ENCODE data around the gene IKZF5. TPM values are rescaled to one million over a fixed set of nuclear protein-coding genes. Genes with fewer than 3 reads are reported as not detected.

IKZF5 gene
- total RNA-seq, 1 experiment from 2014 or later: 7.9 TPM

DNA sequence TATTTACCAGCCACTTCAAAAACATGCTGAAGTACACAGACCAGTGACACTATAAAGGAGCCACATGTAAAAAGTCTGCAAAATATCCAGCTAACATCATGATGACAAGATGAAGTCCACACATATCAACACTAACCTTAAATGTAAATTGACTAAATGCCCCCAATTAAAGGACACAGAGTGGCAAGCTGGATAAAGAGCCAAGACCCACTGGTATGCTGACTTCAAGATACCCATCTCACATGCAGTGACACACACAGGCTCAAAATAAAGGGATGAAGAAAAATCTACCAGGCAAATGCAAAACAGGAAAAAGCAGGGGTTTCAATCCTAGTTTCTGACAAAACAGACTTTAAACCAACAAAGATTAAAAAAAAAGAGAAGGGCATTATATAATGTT is 41.7 kb downstream of the IKZF5 start:
- Mint-ChIP-seq H3K4me3 (no peak overlapping the region), H3K9me3 (peaks cover 67% of the 10 kb centered on the region), H3K4me1 (no peaks in the 10 kb centered on the region), H3K36me3 (peaks cover 30% of the 10 kb centered on the region), H3K27ac (no peak overlapping the region), H3K27me3 (ENCODE audit: low read depth) (peaks cover 74% of the 10 kb centered on the region)
- DNase-seq (ENCODE audit: low spot score) (no peak), ATAC-seq (no peak)
- CTCF ChIA-PET: no interaction called here
- TF ChIP-seq OVOL2 (CRISPR knock-in tag; IDR thresholded peaks at IDR 0.05; ENCODE audit: borderline replicate concordance) (no peak), NFATC4 (CRISPR knock-in tag; IDR thresholded peaks at IDR 0.05) (no peak), HMGA2 (CRISPR knock-in tag; IDR thresholded peaks at IDR 0.05) (no peak), RELA (CRISPR knock-in tag; IDR thresholded peaks at IDR 0.05; ENCODE audit: borderline replicate concordance) (no peak), CREB1 (CRISPR knock-in tag; IDR thresholded peaks at IDR 0.05) (no peak), ZNF317 (CRISPR knock-in tag; IDR thresholded peaks at IDR 0.05; ENCODE audit: borderline replicate concordance, low read depth) (no peak)
- TF ChIP-seq, protein P1, sequence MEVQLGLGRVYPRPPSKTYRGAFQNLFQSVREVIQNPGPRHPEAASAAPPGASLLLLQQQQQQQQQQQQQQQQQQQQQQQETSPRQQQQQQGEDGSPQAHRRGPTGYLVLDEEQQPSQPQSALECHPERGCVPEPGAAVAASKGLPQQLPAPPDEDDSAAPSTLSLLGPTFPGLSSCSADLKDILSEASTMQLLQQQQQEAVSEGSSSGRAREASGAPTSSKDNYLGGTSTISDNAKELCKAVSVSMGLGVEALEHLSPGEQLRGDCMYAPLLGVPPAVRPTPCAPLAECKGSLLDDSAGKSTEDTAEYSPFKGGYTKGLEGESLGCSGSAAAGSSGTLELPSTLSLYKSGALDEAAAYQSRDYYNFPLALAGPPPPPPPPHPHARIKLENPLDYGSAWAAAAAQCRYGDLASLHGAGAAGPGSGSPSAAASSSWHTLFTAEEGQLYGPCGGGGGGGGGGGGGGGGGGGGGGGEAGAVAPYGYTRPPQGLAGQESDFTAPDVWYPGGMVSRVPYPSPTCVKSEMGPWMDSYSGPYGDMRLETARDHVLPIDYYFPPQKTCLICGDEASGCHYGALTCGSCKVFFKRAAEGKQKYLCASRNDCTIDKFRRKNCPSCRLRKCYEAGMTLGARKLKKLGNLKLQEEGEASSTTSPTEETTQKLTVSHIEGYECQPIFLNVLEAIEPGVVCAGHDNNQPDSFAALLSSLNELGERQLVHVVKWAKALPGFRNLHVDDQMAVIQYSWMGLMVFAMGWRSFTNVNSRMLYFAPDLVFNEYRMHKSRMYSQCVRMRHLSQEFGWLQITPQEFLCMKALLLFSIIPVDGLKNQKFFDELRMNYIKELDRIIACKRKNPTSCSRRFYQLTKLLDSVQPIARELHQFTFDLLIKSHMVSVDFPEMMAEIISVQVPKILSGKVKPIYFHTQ (CRISPR knock-in tag; IDR thresholded peaks at IDR 0.05): no peak
- TF ChIP-seq, protein P2, sequence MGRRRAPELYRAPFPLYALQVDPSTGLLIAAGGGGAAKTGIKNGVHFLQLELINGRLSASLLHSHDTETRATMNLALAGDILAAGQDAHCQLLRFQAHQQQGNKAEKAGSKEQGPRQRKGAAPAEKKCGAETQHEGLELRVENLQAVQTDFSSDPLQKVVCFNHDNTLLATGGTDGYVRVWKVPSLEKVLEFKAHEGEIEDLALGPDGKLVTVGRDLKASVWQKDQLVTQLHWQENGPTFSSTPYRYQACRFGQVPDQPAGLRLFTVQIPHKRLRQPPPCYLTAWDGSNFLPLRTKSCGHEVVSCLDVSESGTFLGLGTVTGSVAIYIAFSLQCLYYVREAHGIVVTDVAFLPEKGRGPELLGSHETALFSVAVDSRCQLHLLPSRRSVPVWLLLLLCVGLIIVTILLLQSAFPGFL (CRISPR knock-in tag; IDR thresholded peaks at IDR 0.05; ENCODE audit: borderline replicate concordance): no peak
- TF ChIP-seq, protein P3, sequence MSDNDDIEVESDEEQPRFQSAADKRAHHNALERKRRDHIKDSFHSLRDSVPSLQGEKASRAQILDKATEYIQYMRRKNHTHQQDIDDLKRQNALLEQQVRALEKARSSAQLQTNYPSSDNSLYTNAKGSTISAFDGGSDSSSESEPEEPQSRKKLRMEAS (CRISPR knock-in tag; IDR thresholded peaks at IDR 0.05): no peak
- TF ChIP-seq, protein P4, sequence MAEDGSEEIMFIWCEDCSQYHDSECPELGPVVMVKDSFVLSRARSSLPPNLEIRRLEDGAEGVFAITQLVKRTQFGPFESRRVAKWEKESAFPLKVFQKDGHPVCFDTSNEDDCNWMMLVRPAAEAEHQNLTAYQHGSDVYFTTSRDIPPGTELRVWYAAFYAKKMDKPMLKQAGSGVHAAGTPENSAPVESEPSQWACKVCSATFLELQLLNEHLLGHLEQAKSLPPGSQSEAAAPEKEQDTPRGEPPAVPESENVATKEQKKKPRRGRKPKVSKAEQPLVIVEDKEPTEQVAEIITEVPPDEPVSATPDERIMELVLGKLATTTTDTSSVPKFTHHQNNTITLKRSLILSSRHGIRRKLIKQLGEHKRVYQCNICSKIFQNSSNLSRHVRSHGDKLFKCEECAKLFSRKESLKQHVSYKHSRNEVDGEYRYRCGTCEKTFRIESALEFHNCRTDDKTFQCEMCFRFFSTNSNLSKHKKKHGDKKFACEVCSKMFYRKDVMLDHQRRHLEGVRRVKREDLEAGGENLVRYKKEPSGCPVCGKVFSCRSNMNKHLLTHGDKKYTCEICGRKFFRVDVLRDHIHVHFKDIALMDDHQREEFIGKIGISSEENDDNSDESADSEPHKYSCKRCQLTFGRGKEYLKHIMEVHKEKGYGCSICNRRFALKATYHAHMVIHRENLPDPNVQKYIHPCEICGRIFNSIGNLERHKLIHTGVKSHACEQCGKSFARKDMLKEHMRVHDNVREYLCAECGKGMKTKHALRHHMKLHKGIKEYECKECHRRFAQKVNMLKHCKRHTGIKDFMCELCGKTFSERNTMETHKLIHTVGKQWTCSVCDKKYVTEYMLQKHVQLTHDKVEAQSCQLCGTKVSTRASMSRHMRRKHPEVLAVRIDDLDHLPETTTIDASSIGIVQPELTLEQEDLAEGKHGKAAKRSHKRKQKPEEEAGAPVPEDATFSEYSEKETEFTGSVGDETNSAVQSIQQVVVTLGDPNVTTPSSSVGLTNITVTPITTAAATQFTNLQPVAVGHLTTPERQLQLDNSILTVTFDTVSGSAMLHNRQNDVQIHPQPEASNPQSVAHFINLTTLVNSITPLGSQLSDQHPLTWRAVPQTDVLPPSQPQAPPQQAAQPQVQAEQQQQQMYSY (CRISPR knock-in tag; IDR thresholded peaks at IDR 0.05): no peak
- TF ChIP-seq, protein P5, sequence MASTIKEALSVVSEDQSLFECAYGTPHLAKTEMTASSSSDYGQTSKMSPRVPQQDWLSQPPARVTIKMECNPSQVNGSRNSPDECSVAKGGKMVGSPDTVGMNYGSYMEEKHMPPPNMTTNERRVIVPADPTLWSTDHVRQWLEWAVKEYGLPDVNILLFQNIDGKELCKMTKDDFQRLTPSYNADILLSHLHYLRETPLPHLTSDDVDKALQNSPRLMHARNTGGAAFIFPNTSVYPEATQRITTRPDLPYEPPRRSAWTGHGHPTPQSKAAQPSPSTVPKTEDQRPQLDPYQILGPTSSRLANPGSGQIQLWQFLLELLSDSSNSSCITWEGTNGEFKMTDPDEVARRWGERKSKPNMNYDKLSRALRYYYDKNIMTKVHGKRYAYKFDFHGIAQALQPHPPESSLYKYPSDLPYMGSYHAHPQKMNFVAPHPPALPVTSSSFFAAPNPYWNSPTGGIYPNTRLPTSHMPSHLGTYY (CRISPR knock-in tag; IDR thresholded peaks at IDR 0.05): no peak
- TF ChIP-seq, protein P6, sequence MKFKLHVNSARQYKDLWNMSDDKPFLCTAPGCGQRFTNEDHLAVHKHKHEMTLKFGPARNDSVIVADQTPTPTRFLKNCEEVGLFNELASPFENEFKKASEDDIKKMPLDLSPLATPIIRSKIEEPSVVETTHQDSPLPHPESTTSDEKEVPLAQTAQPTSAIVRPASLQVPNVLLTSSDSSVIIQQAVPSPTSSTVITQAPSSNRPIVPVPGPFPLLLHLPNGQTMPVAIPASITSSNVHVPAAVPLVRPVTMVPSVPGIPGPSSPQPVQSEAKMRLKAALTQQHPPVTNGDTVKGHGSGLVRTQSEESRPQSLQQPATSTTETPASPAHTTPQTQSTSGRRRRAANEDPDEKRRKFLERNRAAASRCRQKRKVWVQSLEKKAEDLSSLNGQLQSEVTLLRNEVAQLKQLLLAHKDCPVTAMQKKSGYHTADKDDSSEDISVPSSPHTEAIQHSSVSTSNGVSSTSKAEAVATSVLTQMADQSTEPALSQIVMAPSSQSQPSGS (CRISPR knock-in tag; IDR thresholded peaks at IDR 0.05; ENCODE audit: borderline replicate concordance, low read depth): no peak
- POLR2A ChIA-PET: no interaction called here

DNA sequence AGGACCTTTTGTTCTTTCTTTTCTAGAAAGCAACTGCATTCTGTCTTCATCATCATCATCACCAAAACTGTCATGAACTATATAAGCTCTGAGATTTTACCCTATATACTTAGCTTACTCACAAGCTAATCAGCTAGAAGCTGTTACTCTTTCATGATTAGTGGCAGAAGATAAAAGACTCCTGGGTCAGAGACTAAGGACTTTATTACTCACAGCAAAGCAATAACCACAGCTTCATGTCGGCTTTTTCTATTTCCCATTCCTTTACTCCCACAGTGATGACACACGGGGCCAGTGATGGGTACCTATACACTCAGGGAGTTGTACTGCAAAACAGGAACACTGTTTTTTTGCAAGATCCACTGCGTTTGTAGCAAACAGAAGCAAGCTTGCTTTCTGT is 46.2 kb downstream of the IKZF5 start:
- ATAC-seq: no peak
- Mint-ChIP-seq H3K27me3 (ENCODE audit: low read depth) (peaks cover 65% of the 10 kb centered on the region), H3K4me1 (no peaks in the 10 kb centered on the region), H3K4me3 (no peak overlapping the region), H3K27ac (no peak overlapping the region), H3K36me3 (peaks cover 28% of the 10 kb centered on the region), H3K9me3 (peaks cover 45% of the 10 kb centered on the region)
- ChIA-PET CTCF (interaction anchor here (0.6 kb wide), 1 partner anchor 270 kb away, joined by 4 read pairs; no protein-coding TSS in a partner anchor), POLR2A (no interaction called here)
- no peak for DNase-seq (ENCODE audit: low spot score)
- TF ChIP-seq NR3C1 (CRISPR knock-in tag; conservative IDR thresholded peaks at IDR 0.05; ENCODE audit: low read depth) (no peak), CREM (CRISPR knock-in tag; IDR thresholded peaks at IDR 0.05) (no peak), ZNF317 (CRISPR knock-in tag; IDR thresholded peaks at IDR 0.05; ENCODE audit: borderline replicate concordance, low read depth) (no peak), MXD4 (CRISPR knock-in tag; IDR thresholded peaks at IDR 0.05; ENCODE audit: borderline replicate concordance) (no peak), TCF7 (CRISPR knock-in tag; IDR thresholded peaks at IDR 0.05; ENCODE audit: low read depth) (no peak)
- TF ChIP-seq, protein P7, sequence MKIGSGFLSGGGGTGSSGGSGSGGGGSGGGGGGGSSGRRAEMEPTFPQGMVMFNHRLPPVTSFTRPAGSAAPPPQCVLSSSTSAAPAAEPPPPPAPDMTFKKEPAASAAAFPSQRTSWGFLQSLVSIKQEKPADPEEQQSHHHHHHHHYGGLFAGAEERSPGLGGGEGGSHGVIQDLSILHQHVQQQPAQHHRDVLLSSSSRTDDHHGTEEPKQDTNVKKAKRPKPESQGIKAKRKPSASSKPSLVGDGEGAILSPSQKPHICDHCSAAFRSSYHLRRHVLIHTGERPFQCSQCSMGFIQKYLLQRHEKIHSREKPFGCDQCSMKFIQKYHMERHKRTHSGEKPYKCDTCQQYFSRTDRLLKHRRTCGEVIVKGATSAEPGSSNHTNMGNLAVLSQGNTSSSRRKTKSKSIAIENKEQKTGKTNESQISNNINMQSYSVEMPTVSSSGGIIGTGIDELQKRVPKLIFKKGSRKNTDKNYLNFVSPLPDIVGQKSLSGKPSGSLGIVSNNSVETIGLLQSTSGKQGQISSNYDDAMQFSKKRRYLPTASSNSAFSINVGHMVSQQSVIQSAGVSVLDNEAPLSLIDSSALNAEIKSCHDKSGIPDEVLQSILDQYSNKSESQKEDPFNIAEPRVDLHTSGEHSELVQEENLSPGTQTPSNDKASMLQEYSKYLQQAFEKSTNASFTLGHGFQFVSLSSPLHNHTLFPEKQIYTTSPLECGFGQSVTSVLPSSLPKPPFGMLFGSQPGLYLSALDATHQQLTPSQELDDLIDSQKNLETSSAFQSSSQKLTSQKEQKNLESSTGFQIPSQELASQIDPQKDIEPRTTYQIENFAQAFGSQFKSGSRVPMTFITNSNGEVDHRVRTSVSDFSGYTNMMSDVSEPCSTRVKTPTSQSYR (CRISPR knock-in tag; IDR thresholded peaks at IDR 0.05): no peak
- TF ChIP-seq, protein P1 (CRISPR knock-in tag; IDR thresholded peaks at IDR 0.05): no peak
